ENCODE results near the gene PDZD7.
A peak's percentile ranks its signal among the peaks of the same experiment; 100 is the strongest.

PDZD7 gene

DNA sequence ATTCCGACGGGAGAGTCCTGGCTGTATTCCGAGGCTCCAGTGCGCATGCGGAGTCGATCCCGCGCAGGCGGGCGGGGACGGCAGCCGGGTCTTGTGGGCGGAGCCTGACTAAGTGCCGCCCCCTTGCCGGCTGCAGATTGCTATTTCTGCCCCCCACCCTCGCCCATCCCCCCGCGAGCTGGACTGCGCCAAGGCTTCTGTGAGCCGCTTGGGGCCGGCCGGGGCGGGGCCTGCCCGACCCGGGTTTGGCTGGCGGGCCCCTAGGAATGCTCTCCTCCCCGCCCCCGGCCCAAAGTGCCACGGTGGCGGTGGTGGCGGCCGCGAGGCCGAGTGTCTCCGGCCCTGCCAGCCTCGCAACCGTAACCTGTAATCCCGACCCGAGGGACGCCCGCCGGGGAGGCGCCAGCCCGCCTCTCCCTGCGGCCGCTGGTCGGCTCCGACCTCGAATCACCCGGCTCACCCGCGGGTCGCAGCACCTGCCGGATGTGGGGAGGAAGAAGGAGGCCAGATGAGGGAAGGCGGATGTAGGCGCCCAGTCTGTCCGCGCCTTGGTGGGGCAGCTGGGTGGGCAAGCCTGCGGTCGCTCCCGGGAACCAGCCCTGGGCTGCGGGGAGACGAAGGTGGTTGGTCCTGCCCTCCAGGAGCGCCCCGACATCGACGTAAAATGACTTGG, 30.2 kb upstream of the PDZD7 start:
- DNase-seq, result peak; percentile 96

DNA sequence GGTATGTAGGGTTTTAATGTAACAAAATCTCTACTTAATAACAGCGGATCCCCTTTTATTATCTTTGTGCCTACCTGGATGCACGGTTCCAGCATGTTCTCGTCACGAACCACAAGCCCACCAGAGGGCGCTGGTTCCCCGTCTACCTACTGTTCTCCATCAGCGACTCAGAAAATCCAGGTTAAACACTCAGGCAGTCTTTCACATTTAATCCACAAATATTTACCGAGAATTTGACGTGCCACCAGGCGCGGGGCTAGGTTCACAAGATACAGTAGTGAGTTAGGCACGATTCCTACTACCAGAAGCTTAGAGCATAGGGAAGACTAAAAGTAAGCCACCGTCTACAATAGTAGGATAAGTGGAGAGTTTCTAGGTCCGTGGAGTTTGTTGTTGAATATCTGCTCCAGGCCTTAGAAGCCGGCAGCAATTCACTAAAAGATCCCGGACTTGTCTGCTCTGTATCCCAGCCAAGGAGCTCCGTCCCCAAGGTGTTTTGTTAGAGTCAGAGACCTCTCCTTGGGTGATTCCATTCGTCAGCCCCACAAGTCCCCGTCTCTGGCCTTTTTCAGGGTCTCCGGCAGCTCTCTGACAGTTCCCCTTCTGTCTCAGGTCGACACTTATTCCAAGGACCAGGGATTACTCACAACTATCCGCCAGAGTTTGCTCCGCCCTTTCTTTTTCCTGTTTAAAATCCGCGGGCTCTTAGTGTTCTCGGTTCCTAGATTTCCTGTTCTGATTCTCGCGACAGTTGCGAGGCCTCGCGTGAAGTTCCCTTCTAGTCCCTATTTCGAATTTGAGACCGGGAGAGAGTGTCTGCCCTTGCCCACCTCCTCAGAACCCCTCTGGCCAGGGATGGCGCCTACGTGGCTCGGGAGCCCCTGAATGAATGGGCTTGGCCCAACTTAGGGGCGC, 29.4 kb upstream of the PDZD7 start:
- DNase-seq, result peak; percentile 98

DNA sequence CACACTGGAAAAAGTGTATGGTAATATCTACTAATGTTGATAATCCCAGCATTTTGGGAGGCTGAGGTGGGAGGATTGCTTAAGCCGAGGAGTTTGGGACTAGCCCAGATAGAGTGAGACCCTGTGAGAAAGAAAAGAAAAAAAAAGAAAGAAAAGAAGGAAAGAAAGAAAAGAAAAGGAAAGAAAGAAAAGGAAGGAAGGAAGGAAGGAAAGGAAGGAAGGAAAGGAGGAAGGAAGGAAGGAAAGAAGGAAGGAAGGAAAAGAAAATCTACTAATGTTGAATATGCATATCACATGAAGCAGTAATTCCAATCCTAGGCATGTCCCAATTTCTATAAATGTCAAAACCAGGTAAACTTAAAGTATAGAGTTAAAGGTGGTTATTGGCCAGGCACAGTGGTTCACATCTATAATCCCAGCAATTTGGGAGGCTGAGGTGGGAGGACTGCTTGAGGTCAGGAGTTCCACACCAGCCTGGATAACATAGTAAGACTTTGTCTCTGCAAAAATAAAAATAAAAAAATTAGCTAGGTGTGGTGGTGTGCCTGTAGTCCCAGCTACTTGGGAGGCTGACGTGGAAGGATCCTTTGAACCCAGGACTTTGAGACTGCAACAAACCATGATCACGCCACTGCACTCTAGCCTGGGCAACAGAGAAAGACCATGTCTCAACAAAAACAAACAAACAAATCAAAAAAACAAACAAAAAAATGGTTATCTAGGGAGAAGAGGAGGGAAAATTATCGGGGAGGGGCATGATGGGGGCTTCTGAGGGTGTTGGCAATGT, 25.6 kb upstream of the PDZD7 start:
- DNase-seq, result no peak

DNA sequence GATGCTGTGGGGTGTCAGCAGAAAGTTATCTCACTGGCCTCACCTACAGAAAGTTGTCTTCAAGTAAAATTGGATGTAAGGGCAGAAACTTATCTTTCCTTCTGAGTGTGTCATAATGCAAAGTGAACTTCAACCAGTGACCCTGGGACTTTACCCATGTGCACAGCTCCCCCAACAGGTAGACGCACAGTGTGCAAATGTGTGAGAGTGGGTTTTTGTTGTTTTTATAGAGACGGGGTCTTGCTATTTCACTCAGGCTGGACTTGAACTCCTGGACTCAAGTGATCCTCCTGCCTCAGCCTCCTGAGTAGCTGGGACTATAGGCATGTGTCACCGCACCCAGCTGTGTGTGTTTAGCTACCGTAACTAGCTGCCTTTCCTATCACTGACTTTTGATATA, 24.5 kb upstream of the PDZD7 start:
- DNase-seq, result no peak

DNA sequence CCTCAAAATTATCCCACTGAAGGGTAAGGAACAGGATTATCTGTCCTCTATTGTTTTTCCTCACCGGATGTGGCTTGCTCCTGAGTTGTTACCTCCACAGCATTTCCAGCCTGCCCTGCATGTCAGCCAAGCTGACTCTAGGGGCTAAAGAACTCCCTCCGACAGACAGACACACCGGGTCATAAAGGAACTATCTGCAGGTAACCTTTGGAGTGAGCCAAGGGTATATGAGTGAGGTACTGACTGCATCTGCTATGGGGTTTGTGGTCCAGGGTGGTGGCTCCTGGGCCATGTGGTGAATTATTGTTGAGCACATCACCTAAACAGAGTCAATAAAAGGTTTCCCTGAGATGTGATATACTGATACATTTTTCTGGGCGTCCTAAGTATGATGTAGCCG, 23.9 kb upstream of the PDZD7 start:
- no peak for DNase-seq

DNA sequence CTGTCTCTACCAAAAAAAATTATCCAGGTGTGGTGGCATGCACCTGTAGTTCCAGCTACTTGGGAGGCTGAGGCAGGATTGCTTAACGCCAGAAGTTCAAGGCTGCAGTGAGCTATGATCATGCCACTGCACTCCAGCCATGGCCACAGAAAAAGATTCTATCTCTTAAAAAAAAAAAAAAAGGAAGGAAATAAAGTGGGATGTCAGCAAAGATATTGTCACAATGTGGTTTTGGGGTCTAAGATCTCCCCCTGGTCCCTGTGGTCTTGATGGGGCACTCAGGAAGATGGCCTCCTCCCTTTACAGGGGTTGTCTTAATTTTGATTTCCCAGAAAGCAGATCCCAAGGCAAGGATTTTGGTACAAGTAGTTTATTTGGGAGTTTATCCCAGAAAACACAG, 23.4 kb upstream of the PDZD7 start:
- DNase-seq, result no peak

DNA sequence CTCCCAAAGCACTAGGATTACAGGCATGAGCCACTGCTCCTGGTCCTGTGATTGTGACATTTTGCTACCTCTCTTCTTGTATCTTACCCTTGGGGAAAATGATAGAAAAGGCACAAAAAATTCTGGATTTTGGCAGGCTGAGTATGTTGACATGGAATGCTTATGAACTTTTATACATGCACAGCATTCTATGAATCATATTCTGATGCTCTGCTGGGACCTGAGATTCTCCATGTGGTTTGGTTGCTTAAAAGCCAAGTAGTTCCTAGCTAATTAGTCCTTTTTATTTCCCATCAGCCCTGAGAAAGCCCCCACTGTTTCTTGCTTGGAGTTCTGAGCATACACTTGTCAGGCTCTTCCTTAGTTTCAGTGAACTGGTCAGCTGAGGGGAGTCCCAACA, 22.6 kb upstream of the PDZD7 start:
- DNase-seq, result peak; percentile 62

DNA sequence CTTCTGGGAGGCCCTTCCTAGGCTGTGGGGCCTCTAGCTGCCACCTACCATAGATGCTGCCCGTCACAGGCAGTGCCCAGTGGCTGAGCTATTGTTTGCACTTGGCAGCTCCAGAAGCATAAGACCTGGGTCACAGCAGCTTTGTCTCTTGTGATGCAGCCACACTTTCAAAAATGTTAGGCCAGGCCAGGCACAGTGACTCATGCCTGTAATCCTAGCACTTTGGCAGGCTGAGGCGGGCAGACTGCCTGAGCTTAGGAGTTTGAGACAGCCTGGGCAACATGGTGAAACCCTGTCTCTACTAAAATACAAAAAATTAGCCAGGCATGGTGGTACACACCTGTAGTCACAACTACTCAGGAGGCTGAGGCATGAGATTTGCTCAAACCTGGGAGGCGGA, 21.4 kb upstream of the PDZD7 start:
- peak; percentile 78 for DNase-seq

DNA sequence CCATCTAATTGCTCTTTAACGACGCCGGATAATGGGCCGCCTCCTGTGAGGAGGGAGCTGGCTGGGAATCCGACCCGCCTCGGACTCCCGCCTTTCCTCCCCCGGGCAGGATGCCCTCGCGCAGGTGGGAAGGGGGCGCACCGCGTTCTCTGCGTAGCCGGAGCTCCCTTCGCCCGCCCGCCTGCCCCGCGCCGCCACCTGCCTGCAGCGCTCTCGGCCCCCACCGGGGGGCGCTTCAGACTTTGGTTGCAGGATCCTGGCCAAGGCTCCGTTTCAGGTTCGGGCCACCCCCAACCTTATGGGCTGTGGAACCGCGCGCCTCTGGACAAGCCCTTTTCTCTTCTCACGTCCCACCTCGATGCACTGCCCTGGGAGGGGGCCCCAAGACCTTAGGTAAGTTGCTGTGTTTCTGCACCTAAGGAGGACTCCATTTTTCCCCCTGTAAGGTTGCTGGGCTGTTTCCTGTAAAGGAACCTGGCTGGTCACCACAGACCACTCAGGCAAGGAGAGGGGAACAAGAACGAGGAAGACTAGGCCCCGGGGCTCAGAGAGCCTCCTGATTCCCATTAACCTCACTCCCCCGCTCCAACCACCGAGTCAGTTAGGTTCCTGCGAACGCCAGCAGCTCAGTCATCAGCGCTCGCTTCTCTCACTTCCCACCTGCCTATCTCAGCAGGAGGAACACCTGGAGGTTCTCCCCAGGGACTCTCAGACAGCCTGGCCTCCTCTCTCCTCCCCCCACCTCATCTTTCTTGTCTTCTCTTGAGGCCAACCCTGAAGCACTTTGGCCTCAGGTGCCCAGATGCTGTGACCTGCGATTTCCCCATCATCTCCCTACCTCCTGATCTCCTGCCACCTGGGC, 19.5 kb upstream of the PDZD7 start:
- peak; percentile 57 for DNase-seq

DNA sequence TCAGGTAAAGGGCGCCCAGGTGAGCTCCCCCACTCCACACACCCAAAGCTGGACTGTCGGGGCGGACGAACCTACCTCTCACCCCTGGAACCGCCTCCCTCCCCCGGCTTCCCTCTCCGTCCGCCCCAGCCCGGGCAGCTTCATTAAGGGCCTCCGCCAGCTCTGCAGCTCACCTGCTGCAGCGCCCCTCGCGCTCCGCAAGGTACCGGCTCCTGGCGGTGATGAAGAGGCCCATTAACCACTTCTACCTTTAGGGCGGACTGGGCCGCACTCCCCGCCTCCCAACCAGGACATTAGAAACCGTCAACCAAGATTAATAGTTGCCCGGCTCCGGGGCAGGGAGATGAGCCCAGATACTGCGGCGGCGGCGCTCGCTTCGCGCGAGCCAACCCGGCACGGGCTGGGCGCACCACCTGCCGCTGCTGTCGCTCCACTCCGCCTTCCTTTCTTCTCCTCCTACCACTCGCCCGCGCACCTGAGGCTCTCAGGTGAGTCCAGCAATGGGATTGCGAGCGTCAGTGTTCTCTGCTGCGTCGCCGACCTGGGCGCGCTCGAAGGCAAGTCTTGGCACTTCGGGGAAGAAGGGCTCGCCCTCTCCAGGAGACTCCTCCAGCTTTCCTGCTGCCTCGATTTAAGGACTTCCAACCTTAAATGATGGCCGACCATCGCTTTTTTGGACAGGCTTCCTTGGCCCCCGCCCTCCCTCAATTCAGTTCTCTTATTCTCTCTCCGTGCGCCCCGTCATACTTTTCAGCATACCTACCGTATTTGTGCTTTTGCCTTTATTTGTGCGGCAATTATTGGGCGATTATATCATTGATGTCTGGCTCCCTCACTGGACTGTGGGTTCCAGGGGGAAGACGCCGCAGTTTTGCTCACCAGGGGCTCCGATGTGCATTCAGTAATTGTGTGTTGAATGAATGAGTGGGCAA, 17.3 kb upstream of the PDZD7 start:
- no peak for DNase-seq

DNA sequence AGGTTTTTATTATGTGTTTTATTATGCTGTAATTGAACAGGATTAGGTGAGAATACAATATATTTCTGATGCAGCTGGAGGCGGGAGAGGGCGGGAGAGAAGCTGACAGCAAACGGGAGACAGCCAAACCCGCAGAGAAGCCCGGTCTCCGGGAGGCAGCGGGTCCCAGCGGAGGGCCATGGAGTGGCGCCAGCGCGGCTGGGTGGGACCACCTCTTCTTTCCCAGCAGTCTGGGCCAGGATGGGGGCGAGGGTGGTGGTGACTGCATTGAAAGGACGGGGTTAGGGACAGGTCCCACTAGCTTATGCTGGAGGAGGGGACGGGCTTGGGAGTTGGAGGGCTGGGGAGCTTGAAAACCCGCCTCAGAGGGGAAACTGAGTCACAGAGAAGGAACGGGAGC, 16.3 kb upstream of the PDZD7 start:
- DNase-seq, result no peak

DNA sequence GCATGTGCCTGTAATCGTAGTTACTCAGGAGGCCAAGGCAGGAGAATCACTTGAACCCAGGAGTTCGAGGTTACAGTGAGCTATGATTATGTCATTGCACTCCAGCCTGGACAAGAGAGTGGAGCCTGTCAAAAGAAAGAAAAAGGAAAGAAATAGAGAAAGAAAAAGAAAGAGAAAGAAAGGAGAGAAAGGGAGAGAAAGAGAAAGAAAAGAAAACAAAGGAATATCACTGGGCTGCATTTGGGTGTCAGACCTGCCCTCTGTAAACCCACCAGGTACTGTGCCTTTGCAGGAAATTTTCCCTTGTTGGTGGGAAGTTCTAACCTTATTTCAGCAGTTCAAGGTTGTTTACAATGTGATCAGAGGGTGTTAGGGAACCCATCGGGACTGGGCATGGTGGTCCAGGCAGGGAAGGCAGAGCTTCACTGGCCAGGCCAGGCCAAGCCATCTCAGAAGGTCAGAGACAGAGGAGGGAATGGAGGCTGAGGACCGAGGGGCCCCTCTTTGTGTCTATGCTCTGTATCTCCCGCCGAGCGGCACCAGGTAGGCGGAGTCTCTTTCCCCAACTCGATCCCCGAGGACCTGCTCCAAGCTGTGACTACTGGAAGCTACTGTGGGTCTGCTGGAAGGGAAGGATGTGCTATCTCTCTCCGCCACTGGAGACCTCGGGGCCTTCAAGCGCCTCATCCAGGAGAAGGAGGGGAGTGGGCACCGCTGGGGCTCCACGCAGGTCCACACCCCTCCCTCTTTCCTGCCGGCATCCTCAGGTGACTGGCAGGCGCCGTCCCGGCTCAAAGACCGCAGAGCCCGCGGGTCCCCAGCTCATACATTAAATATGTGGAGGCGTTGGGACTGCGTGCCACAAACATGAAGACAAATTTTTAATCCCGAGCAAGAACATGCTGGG, 15.7 kb upstream of the PDZD7 start:
- peak; percentile 54 for DNase-seq

DNA sequence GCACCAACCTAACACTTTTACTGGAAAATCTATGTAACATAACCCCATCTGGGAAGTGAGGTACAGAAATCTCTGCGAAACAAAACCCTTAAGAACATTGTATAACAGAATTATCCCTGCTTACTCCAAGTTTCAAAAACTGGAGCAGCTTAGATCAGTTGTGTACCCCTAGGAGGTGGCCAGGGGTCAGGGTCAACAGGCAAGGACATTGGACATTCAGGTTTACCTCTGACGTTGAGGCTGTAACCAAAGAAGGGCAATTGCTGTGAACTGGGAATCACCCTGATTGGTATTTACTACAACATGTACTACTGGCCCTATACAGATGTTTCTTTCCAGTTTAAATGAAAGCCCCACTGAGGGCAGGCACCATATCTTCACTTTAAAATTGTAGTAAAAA, 13.2 kb upstream of the PDZD7 start:
- no peak for DNase-seq

DNA sequence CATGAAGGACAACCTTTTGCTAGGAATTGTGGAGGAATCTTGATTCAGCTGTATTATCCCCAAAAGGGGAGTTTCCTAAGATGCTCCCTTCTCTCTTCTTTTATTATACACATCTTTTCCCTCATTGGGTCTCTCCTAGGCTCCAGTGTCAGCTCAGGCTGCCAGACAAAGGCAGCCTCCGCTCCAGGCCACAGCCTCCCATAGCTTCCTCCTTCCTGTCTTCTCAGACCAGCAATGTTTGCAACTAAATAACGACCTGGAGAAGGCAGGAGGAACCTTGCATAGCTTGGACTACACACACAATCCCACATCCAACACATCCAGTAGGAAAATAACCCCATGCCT, 12.4 kb upstream of the PDZD7 start:
- no peak for DNase-seq

DNA sequence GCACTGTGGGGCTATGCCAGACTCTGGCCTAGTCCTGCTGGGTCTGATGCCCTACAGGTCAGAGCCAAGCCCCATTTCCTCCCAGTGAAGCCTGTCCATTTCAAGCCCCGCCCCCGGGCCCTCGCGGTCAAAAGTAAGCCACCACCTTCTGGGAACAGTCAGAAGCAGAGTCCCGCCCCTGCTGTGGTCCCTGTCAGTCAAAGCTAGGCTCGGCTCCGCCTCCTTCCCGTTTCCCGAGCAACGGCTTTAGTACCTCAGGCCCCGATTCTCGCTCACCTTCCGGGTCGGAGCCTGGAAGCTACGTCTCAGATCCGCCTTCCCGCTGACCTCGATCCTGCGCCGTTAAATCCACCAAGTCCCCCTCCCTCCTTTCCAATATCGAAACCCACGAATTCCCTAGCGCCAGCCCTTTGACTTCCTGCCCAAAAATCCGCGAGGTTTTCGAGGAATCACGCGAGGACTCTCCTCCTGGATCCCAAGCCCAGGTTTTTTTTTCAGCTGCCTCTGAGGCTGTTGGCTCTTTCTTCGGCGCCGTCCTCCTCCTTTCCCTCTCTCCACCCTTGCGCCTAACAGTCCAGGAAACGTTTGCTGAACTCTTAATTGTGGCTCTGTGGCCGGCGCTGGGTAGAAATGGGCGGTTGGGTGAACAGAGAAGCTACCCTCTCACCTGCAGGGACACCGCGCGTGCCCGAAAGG, 11.9 kb upstream of the PDZD7 start:
- DNase-seq, result peak; percentile 99

DNA sequence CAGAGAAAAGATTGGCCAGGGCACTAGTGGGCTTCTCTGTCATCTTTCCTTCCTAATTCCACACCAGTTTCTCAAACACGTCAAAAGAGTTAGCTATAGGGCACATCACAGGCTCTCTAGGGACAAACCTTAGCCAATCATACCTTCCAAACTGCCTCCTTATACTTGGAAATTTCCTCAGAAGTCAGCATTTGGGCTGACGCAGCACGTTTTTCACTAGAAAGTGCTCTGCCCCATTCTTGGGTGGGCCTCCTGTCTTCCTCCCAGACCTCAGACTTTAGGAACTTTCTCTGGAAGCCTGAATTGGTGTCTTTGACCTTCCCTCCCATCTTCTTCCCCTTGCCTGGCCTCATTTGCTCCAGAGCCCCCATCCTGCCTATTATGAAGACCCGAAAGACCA, 11.2 kb upstream of the PDZD7 start:
- DNase-seq, result no peak

DNA sequence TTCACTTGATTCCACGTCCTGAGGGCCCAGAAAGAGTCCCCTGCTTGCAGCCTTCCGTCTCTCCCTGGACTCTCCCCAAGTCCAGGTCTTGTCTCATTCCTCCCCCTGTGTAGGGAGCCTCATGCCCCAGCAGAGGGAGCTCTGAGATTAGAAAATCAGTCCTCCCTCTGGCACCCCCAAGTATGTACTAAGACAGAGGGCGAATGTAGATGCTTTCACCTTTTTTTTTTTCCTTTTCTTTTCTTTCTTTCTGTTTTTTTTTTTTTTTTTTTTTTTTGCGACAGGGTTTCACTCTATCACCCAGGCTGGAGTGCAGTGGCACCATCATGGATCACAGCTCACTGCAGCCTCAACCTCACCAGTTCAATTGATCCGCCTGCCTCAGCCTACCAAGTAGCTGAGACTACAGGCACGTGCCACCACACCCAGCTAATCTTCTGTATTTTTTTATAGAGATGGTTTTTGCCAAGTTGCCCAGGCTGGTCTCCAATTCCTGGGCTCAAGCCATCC, 10.4 kb upstream of the PDZD7 start:
- peak; percentile 87 for DNase-seq

DNA sequence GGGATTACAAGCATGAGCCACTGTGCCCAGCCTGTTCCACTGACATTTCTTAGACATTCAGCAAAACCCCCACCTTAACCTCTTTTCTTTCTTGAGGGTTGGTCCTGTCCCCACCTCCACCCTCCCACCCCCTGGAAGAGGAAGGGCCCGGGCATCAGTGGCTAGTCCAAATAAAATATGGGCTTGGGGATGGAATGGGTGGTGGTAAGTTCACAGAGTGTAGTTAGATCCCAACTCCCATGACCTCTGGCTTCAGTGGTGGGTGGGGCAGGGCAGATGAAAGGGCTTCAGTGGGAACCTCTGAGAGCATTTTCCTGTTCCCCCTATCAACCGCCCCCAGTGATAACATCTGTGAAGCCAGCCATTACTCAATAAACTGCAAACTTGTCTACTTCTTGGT, 9.9 kb upstream of the PDZD7 start:
- DNase-seq, result no peak

DNA sequence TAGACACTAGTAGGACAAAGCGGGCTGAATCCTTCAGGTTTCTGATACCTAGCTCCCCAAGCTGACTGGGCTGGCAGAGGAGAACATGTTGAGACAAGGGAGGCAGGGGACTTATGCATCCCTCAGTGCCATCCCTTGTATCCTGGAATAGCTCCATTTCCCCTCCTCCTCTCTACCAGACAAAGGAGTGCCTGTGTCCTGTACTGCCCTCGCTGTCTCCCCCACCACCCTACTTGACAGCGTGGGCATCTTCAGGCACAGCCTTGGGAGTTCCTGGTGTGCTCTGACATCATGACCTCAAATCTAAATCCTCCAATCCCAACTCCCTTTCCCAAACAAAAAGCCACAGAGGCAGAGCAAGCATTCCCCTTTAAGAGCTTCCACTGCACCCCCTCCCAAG, 9.1 kb upstream of the PDZD7 start:
- DNase-seq, result no peak

DNA sequence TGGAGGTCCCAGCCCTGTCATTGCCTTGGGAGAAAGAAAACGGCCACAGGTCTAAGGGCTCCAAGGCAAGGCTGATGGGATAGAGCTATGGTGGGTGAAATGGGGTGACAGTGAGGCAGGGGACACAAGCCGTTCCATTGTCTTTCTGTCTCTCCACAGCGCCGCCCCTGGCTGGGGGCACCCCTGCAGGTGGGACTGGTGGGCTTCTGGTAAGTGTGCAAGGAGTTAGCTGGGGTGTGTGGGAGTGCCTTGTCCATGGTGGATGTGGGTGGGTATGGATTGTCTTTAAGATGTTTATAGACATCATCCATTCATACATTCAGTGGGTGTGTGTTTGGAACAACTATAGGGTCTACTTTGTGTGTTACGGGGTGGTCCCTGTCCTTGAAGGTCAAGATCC, 7.6 kb upstream of the PDZD7 start:
- DNase-seq, result no peak
